Mucosa of stomach (tissue), 1 donor: Measurements from ENCODE around the gene NDUFB8.

Experiments
- H3K27me3 ChIP-seq: one replicate; pipeline ENCODE4 v1.7.0; 2013; ENCODE audit warnings: mild to moderate bottlenecking, low read length; ENCODE audit not compliant: control insufficient read depth, insufficient read depth
- H3K36me3 ChIP-seq: one replicate; pipeline ENCODE4 v1.7.0; 2013; ENCODE audit warnings: low read length; ENCODE audit not compliant: control insufficient read depth, insufficient read depth
- H3K4me1 ChIP-seq: one replicate; pipeline ENCODE4 v1.7.0; 2013; ENCODE audit warnings: mild to moderate bottlenecking, low read length; ENCODE audit not compliant: control insufficient read depth, insufficient read depth
- H3K4me3 ChIP-seq: one replicate; pipeline ENCODE4 v1.7.0; 2013; ENCODE audit warnings: low read length
- H3K9ac ChIP-seq: one replicate; pipeline ENCODE4 v1.7.0; 2013; ENCODE audit warnings: mild to moderate bottlenecking, low read length, moderate library complexity
- H3K9me3 ChIP-seq: one replicate; pipeline ENCODE4 v1.7.0; 2013; ENCODE audit warnings: mild to moderate bottlenecking, low read length, moderate library complexity; ENCODE audit not compliant: control insufficient read depth
- donor health status: Pancreatic carcinoma.

NDUFB8 gene

DNA sequence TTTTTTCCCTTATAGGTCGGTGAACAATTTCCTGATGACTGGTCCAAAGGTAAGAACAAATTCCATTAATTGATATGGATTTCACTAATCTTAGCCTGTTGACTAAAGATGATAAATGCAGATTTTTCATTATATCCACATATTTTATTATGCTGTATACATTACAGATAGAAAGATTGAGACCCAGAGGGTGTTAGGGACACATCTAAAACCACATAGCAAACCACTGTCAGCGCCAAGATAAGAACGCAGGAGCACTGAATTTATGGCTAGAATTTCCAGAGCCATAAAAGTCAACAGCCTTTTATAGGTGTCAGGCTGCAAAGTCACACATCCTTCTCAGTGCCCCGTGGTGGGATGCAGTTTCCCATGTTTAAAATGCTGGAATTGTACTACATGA is 50.6 kb downstream of the NDUFB8 start:
- Histone ChIP-seq H3K4me3 (no peak overlapping the region), H3K9me3 (no peaks in the 10 kb centered on the region), H3K4me1 (peaks cover 16% of the 10 kb centered on the region), H3K36me3 (no peaks in the 10 kb centered on the region), H3K9ac (no peak overlapping the region), H3K27me3 (peaks cover 33% of the 10 kb centered on the region)

GRCh38 chr10:100477970-100478369 is 51.7 kb downstream of the NDUFB8 start:
- Histone ChIP-seq H3K4me3 (no peak overlapping the region), H3K36me3 (no peaks in the 10 kb centered on the region), H3K9me3 (no peaks in the 10 kb centered on the region), H3K27me3 (peaks cover 29% of the 10 kb centered on the region), H3K9ac (no peak overlapping the region), H3K4me1 (peaks cover 12% of the 10 kb centered on the region)
